H1 (cell line): ENCODE results near the gene PRRT1. TPM values are rescaled to one million over a fixed set of nuclear protein-coding genes. Genes with fewer than 3 reads are reported as not detected.

Source experiments
- CTCF ChIA-PET: fragments of 300-600 bp; sonication (Branson Sonifier 250); formaldehyde crosslinking; loops from one replicate; lab custom pipeline; 2021; ENCODE audit not compliant: partially characterized antibody; lab: Charles Lee
- POLR2A ChIA-PET: fragments of 300-600 bp; sonication (Branson Sonifier 250); formaldehyde crosslinking; loops from one replicate; lab custom pipeline; 2021; ENCODE audit warnings: inconsistent platforms; ENCODE audit not compliant: partially characterized antibody; lab: Charles Lee
- DNase-seq, 2 experiments: peaks; one replicate each; pipeline versions ENCODE4 v3.0.0 to v3.0.0-alpha.2; 2010 to 2022; ENCODE audit warnings: low spot score in 2 of 2, low read depth in 1 of 2, mixed read lengths in 1 of 2
- FAIRE-seq: peaks from 2 replicates; lab custom pipeline; 2011; peaks lifted over from hg19 to GRCh38; lab: Jason Lieb, UNC
- H2AFZ ChIP-seq: 2 replicates; pipeline ENCODE4 v1.8.1; 2012; ENCODE audit warnings: low read length, inconsistent platforms
- H2AK5ac ChIP-seq: 2 replicates; pipeline ENCODE4 v1.6.1; 2013; ENCODE audit warnings: low read depth, low read length
- H2BK120ac ChIP-seq: replicated peaks from 2 replicates; pipeline ENCODE3; 2013; ENCODE audit warnings: low read depth, low read length, inconsistent platforms
- H2BK12ac ChIP-seq: 2 replicates; pipeline ENCODE4 v1.6.1; 2013; ENCODE audit warnings: low read depth, low read length
- H2BK15ac ChIP-seq: 2 replicates; pipeline ENCODE4 v1.6.1; 2013; ENCODE audit warnings: low read length
- H2BK20ac ChIP-seq: 2 replicates; pipeline ENCODE4 v1.6.1; 2013; ENCODE audit warnings: low read length
- H2BK5ac ChIP-seq: 2 replicates; pipeline ENCODE4 v1.6.1; 2013; ENCODE audit warnings: low read depth, low read length
- H3K14ac ChIP-seq: 2 replicates; pipeline ENCODE4 v1.6.1; 2013; ENCODE audit warnings: inconsistent platforms; ENCODE audit not compliant: insufficient read length
- H3K18ac ChIP-seq: 2 replicates; pipeline ENCODE4 v1.6.1; 2013; ENCODE audit warnings: low read length; ENCODE audit errors: extremely low read depth
- H3K23ac ChIP-seq: 2 replicates; pipeline ENCODE4 v1.6.1; 2013; ENCODE audit warnings: inconsistent platforms; ENCODE audit not compliant: insufficient read length
- H3K23me2 ChIP-seq: 2 replicates; pipeline ENCODE4 v1.6.1; 2013; ENCODE audit warnings: low read depth, low read length
- H3K27ac ChIP-seq: 2 replicates; pipeline ENCODE4 v1.6.1; 2011; ENCODE audit warnings: low read depth, low read length, inconsistent platforms
- H3K27me3 ChIP-seq, 4 experiments: replicated peaks in 1 of 4; 1 replicate in 1 of 4; 2 replicates in 3 of 4; pipeline versions ENCODE4 v1.6.1 to v1.8.1; 2011 to 2013; ENCODE audit warnings: low read length in 3 of 4, mild to moderate bottlenecking in 3 of 4, inconsistent platforms in 2 of 4, mixed read lengths in 2 of 4, moderate library complexity in 1 of 4; ENCODE audit not compliant: control insufficient read depth in 3 of 4, insufficient read depth in 3 of 4; ENCODE audit errors: extremely low read depth in 1 of 4
- H3K36me3 ChIP-seq, 4 experiments: 2 replicates each; pipeline versions ENCODE4 v1.6.1 to v1.8.1; 2011 to 2013; ENCODE audit warnings: mild to moderate bottlenecking in 4 of 4, low read length in 3 of 4, moderate library complexity in 2 of 4, control low read depth in 1 of 4, inconsistent platforms in 1 of 4; ENCODE audit not compliant: insufficient read depth in 4 of 4, control insufficient read depth in 2 of 4
- H3K4ac ChIP-seq: replicated peaks from 2 replicates; pipeline ENCODE3; 2013; ENCODE audit warnings: low read length, low read depth, mixed read lengths, inconsistent platforms; ENCODE audit not compliant: insufficient read length
- H3K4me1 ChIP-seq, 4 experiments: replicated peaks in 1 of 4; 1 replicate in 1 of 4; 2 replicates in 3 of 4; pipeline versions ENCODE4 v1.6.1 to v1.8.1; 2011 to 2013; ENCODE audit warnings: low read length in 3 of 4, inconsistent platforms in 2 of 4, mixed read lengths in 1 of 4; ENCODE audit not compliant: insufficient read depth in 4 of 4, control insufficient read depth in 3 of 4
- H3K4me2 ChIP-seq, 2 experiments: 2 replicates each; pipeline versions ENCODE4 v1.6.1 to v1.8.1; 2011 to 2013; ENCODE audit warnings: low read depth in 2 of 2, low read length in 2 of 2, control low read depth in 1 of 2, inconsistent platforms in 1 of 2, mild to moderate bottlenecking in 1 of 2; ENCODE audit not compliant: insufficient read depth in 1 of 2
- H3K4me3 ChIP-seq, 4 experiments: fragments of 200-600, 300-600 bp in 1 of 4; sonication (generic), shearing (Covaris generic), sonication (Bioruptor Twin) in 1 of 4; 2 replicates each; pipeline versions ENCODE4 v1.5.1 to v1.8.1; 2011 to 2016; ENCODE audit warnings: low read length in 4 of 4, low read depth in 3 of 4, control low read depth in 2 of 4, inconsistent platforms in 2 of 4, mild to moderate bottlenecking in 2 of 4, mixed read lengths in 1 of 4, moderate library complexity in 1 of 4; ENCODE audit not compliant: insufficient read depth in 2 of 4; ENCODE audit errors: extremely low read depth in 1 of 4
- H3K56ac ChIP-seq: replicated peaks from 2 replicates; pipeline ENCODE3; 2013; ENCODE audit warnings: low read depth, mild to moderate bottlenecking, mixed read lengths, low read length, inconsistent platforms; ENCODE audit not compliant: insufficient read length
- H3K79me1 ChIP-seq: 2 replicates; pipeline ENCODE4 v1.6.1; 2013; ENCODE audit warnings: low read depth, low read length, control low read depth
- H3K79me2 ChIP-seq, 2 experiments: 2 replicates each; pipeline versions ENCODE4 v1.6.1 to v1.8.1; 2012 to 2013; ENCODE audit warnings: low read length in 2 of 2, mild to moderate bottlenecking in 2 of 2, inconsistent platforms in 1 of 2; ENCODE audit not compliant: insufficient read depth in 2 of 2, control insufficient read depth in 1 of 2
- H3K9ac ChIP-seq, 4 experiments: replicated peaks in 1 of 4; 1 replicate in 1 of 4; 2 replicates in 3 of 4; pipeline versions ENCODE4 v1.6.1 to v1.8.1; 2011 to 2013; ENCODE audit warnings: low read depth in 3 of 4, low read length in 3 of 4, control low read depth in 2 of 4, mild to moderate bottlenecking in 2 of 4, moderate library complexity in 2 of 4, inconsistent platforms in 1 of 4; ENCODE audit errors: extremely low read depth in 1 of 4
- H3K9me3 ChIP-seq, 2 experiments: 2 replicates each; pipeline versions ENCODE4 v1.6.1 to v1.8.1; 2012 to 2013; ENCODE audit warnings: mild to moderate bottlenecking in 2 of 2, moderate library complexity in 2 of 2, control low read depth in 1 of 2, inconsistent platforms in 1 of 2, low read depth in 1 of 2, low read length in 1 of 2, mixed read lengths in 1 of 2; ENCODE audit not compliant: insufficient read depth in 2 of 2
- H4K20me1 ChIP-seq, 2 experiments: replicated peaks in 1 of 2; 2 replicates each; pipeline versions ENCODE3 to v1.8.1; 2011 to 2013; ENCODE audit warnings: inconsistent platforms in 2 of 2, low read length in 2 of 2, mild to moderate bottlenecking in 1 of 2; ENCODE audit not compliant: insufficient read depth in 2 of 2, control insufficient read depth in 1 of 2
- H4K5ac ChIP-seq: 2 replicates; pipeline ENCODE4 v1.6.1; 2013; ENCODE audit warnings: low read length, low read depth, mixed read lengths, inconsistent platforms; ENCODE audit not compliant: insufficient read length
- H4K8ac ChIP-seq: 2 replicates; pipeline ENCODE4 v1.8.0; 2013; ENCODE audit warnings: mild to moderate bottlenecking, moderate library complexity, low read length, inconsistent platforms; ENCODE audit not compliant: insufficient read depth; ENCODE audit errors: extremely low read depth
- H4K91ac ChIP-seq: replicated peaks from 2 replicates; pipeline ENCODE3; 2013; ENCODE audit warnings: low read length, mixed read lengths, inconsistent platforms; ENCODE audit not compliant: insufficient read length
- BRCA1 ChIP-seq: IDR thresholded peaks from 2 replicates; pipeline ENCODE4 v1.6.1; 2012; ENCODE audit warnings: low read depth, low read length, improper control_type of control experiment
- CHD2 ChIP-seq: IDR thresholded peaks from 2 replicates; pipeline ENCODE4 v1.6.1; 2012; ENCODE audit warnings: low read length, improper control_type of control experiment
- EGR1 ChIP-seq: IDR thresholded peaks from 2 replicates; pipeline ENCODE4 v1.6.1; 2011; ENCODE audit warnings: low read depth, low read length, borderline replicate concordance
- HDAC2 ChIP-seq, 2 experiments: fragments of 300-600 bp in 1 of 2; sonication (generic) in 1 of 2; IDR thresholded peaks; 2 replicates each; pipeline ENCODE4 v1.6.1; 2011 to 2012; ENCODE audit warnings: low read depth in 2 of 2, low read length in 2 of 2, mild to moderate bottlenecking in 2 of 2, moderate library complexity in 2 of 2, borderline replicate concordance in 1 of 2, inconsistent platforms in 1 of 2
- RXRA ChIP-seq: IDR thresholded peaks from 2 replicates; pipeline ENCODE4 v1.6.1; 2011; ENCODE audit warnings: low read depth, mild to moderate bottlenecking, low read length, moderate library complexity; ENCODE audit not compliant: insufficient read depth
- SIN3A ChIP-seq, 2 experiments: IDR thresholded peaks in 1 of 2; conservative IDR thresholded peaks in 1 of 2; 2 replicates each; pipeline ENCODE4 v1.6.1; 2011 to 2012; ENCODE audit warnings: low read length in 2 of 2, improper control_type of control experiment in 1 of 2, low read depth in 1 of 2, mild to moderate bottlenecking in 1 of 2
- SP1 ChIP-seq: IDR thresholded peaks from 2 replicates; pipeline ENCODE4 v1.6.1; 2011; ENCODE audit warnings: low read depth, low read length
- WGBS, 2 experiments: shearing (Covaris generic) in 1 of 2; methylation state at CpG; one replicate each; pipeline versions ENCODE4 v1.1.6 to v1.1.7; 2013 to 2015; ENCODE audit warnings: low lambda C conversion rate in 2 of 2, mixed read lengths in 2 of 2, inconsistent platforms in 1 of 2, low coverage in 1 of 2, missing lambda C conversion rate in 1 of 2; ENCODE audit not compliant: insufficient replicate concordance in 2 of 2, insufficient coverage in 1 of 2, insufficient read length in 1 of 2; ENCODE audit errors: extremely low coverage in 1 of 2, missing lambda C conversion rate in 1 of 2; 5-methylcytosine and 5-hydroxymethylcytosine counted together
- polyA plus RNA-seq, 7 experiments: library from polyadenylated mRNA; depleted of rRNA in 3 of 7; stranded (reverse) in 5 of 7; unstranded in 2 of 7; fragments of >200 nt in 5 of 7; fragments of 200-250 nt in 2 of 7; gene quantifications; 1 replicate in 5 of 7; 2 replicates in 1 of 7; 4 replicates in 1 of 7; pipeline versions ENCODE4 v1.2.1 to v1.2.3, GENCODE V29; 2011 to 2013; ENCODE audit warnings: missing spikeins in 2 of 7, mixed read lengths in 2 of 7
- total RNA-seq: library from RNA; stranded (reverse); fragmentation: NEBNext Ultra II Directional; extraction: Animal tissue kit (Norgen Biotek cat#: 25700); gene quantifications from 2 replicates; pipeline ENCODE4 v1.2.1, GENCODE V29; 2021

Gene PRRT1
- total and polyA plus RNA-seq, 2 of the 8 experiments (the other 6 are each of a cell fraction or from before 2014, with no cell fraction given), result 0.71 to 2.8 TPM

GRCh38 chr6:32190054-32190851 is 38.5 kb upstream of the PRRT1 start, which contains the start of gene PBX2:
Gene PBX2 (minus strand): TSS chr6:32190202. CDS start chr6:32189915, 287 bp downstream.
- H3K56ac ChIP-seq, result no peak within 1 kb of the TSS
- POLR2A ChIA-PET, result interaction anchor here (0.6 to 13.3 kb wide), 10 partner anchors 11 to 90 kb away, joined by 3 to 194 read pairs (median 4); partner anchors contain the start of genes AGPAT1, PRRT1 and RNF5
- H3K79me1 ChIP-seq, result peaks cover 2% of the 10 kb centered on the region; the same call in 1 of the 2 replicates
- H3K18ac ChIP-seq, result peak within 1 kb of the TSS; percentile 75
- H4K91ac ChIP-seq, result peak within 1 kb of the TSS; percentile 20
- DNase-seq (peak; percentile 65 to 70), FAIRE-seq (no peak)
- peak within 1 kb of the TSS; percentile 50 for H2BK120ac ChIP-seq
- CTCF ChIA-PET, result interaction anchor here (1.1 to 2.5 kb wide), 6 partner anchors 8 to 72 kb away, joined by 3 to 12 read pairs (median 6); partner anchors contain the start of gene RNF5
- peak within 1 kb of the TSS; percentile 30 to 87 (median 64) for H3K4me3 ChIP-seq
- no peak within 1 kb of the TSS for H2AFZ ChIP-seq
- peaks cover 0 to 3% of the 10 kb centered on the region in 2 experiments for H4K20me1 ChIP-seq
- H2BK5ac ChIP-seq, result peak within 1 kb of the TSS; percentile 55; the same call in 1 of the 2 replicates
- H2BK12ac ChIP-seq, result peak within 1 kb of the TSS; percentile 92; the same call in 1 of the 2 replicates
- 0 out of 2 replicates have a peak within 1 kb of the TSS, but pooled peaks have one; percentile 48 for H2BK20ac ChIP-seq
- peak within 1 kb of the TSS; percentile 80 for H3K4ac ChIP-seq
- WGBS, 2 experiments, result 7% methylated on average over 11 of the region's 23 CpGs; no CpG with 5 or more reads in 1 of the 2 experiments
- H3K23me2 ChIP-seq, result peaks cover 8% of the 10 kb centered on the region
- peaks cover 8 to 36% (median 18%) of the 10 kb centered on the region in 4 experiments for H3K4me1 ChIP-seq
- no peak within 1 kb of the TSS for H3K23ac ChIP-seq
- peak within 1 kb of the TSS; percentile 17; the same call in 1 of the 2 replicates for H2AK5ac ChIP-seq
- H3K79me2 ChIP-seq, result peaks cover 0 to 13% of the 10 kb centered on the region in 2 experiments; a peak in 2 of 4 replicates
- peak within 1 kb of the TSS; percentile 81 to 90 for H3K4me2 ChIP-seq
- H3K9me3 ChIP-seq, result no peaks in the 10 kb centered on the region
- no peaks in the 10 kb centered on the region for H3K27me3 ChIP-seq
- peak within 1 kb of the TSS; percentile 38 to 80 (median 60); a peak in 6 of 7 replicates for H3K9ac ChIP-seq
- no peak within 1 kb of the TSS for H3K14ac ChIP-seq
- peak within 1 kb of the TSS; percentile 0 for H4K5ac ChIP-seq
- H2BK15ac ChIP-seq, result peak within 1 kb of the TSS; percentile 67; the same call in 1 of the 2 replicates
- no peak for TF ChIP-seq RXRA
- TF ChIP-seq HDAC2 (IDR thresholded peaks at IDR 0.05; ENCODE audit: borderline replicate concordance in 1 of 2, low read depth in 2 of 2, low read length in 2 of 2), result no peak
- peak; percentile 37; the same call in 1 of the 2 replicates for TF ChIP-seq CHD2
- no peak for TF ChIP-seq BRCA1
- peak in 1 of 2 experiments; percentile 84; a peak in 2 of 4 replicates for TF ChIP-seq SIN3A (conservative IDR thresholded peaks at IDR 0.05 in 1 of 2, IDR thresholded peaks at IDR 0.05 in 1 of 2; ENCODE audit: low read depth in 1 of 2, low read length in 2 of 2)
- peak; percentile 93 for TF ChIP-seq SP1
- TF ChIP-seq EGR1, result peak; percentile 63; the same call in 1 of the 2 replicates
- H3K27ac ChIP-seq, result peak within 1 kb of the TSS; percentile 76
- no peak within 1 kb of the TSS; the same call in 1 of the 2 replicates for H4K8ac ChIP-seq
- peaks cover 2 to 18% (median 14%) of the 10 kb centered on the region in 4 experiments; a peak in 7 of 8 replicates for H3K36me3 ChIP-seq
